CD14-positive monocyte (primary cell): ENCODE results near the gene TRIOBP. TPM values are rescaled to one million over a fixed set of nuclear protein-coding genes. Genes with fewer than 3 reads are reported as not detected.

Experiments
- DNase-seq, 3 donors: peaks; one replicate each; pipeline ENCODE4 v3.0.0-alpha.2; 2011 to 2022
- H2AFZ ChIP-seq: 2 replicates; pipeline ENCODE4 v1.6.0; 2012; ENCODE audit warnings: mild to moderate bottlenecking, low read depth, low read length, inconsistent platforms; ENCODE audit not compliant: insufficient read depth, poor library complexity, severe bottlenecking
- H3K27ac ChIP-seq, 2 donors: 1 replicate in 1 of 2; 2 replicates in 1 of 2; pipeline ENCODE4 v1.5.1; 2012 to 2013; ENCODE audit warnings: low read length in 2 of 2, control low read depth in 1 of 2, inconsistent platforms in 1 of 2, low read depth in 1 of 2, mild to moderate bottlenecking in 1 of 2
- H3K27me3 ChIP-seq, 2 donors: one replicate each; pipeline versions ENCODE4 v1.6.0 to v1.6.1; 2011 to 2013; ENCODE audit warnings: low read length in 2 of 2; ENCODE audit not compliant: control insufficient read depth in 2 of 2, insufficient read depth in 2 of 2
- H3K36me3 ChIP-seq, 2 donors: replicated peaks in 1 of 2; 1 replicate in 1 of 2; 2 replicates in 1 of 2; pipeline versions ENCODE4 v1.5.1 to v1.6.1; 2012 to 2013; ENCODE audit warnings: low read length in 2 of 2, control low read depth in 1 of 2, inconsistent platforms in 1 of 2, mild to moderate bottlenecking in 1 of 2; ENCODE audit not compliant: insufficient read depth in 2 of 2, control insufficient read depth in 1 of 2
- H3K4me1 ChIP-seq, 2 donors: 1 replicate in 1 of 2; 2 replicates in 1 of 2; pipeline versions ENCODE4 v1.5.1 to v1.6.1; 2012 to 2013; ENCODE audit warnings: low read length in 2 of 2, control low read depth in 1 of 2, inconsistent platforms in 1 of 2, mild to moderate bottlenecking in 1 of 2, moderate library complexity in 1 of 2; ENCODE audit not compliant: insufficient read depth in 2 of 2, control insufficient read depth in 1 of 2
- H3K4me2 ChIP-seq: replicated peaks from 2 replicates; pipeline ENCODE3; 2012; ENCODE audit warnings: low read length, moderate library complexity, mild to moderate bottlenecking; ENCODE audit not compliant: poor library complexity, severe bottlenecking; ENCODE audit errors: extremely low read depth
- H3K4me3 ChIP-seq, 3 experiments: fragments of 200-600 bp in 1 of 3; sonication (generic) in 1 of 3; replicated peaks in 1 of 3; 1 replicate in 2 of 3; 2 replicates in 1 of 3; pipeline ENCODE4 v1.5.1; 2011 to 2013; ENCODE audit warnings: low read length in 3 of 3, mild to moderate bottlenecking in 3 of 3, control low read depth in 2 of 3, low read depth in 2 of 3, inconsistent platforms in 1 of 3, moderate library complexity in 1 of 3
- H3K79me2 ChIP-seq: 2 replicates; pipeline ENCODE4 v1.6.0; 2012; ENCODE audit warnings: mild to moderate bottlenecking, control low read depth, inconsistent platforms, low read length, moderate library complexity; ENCODE audit not compliant: insufficient read depth
- H3K9ac ChIP-seq: 2 replicates; pipeline ENCODE4 v1.6.0; 2017; ENCODE audit warnings: low read length, mild to moderate bottlenecking; ENCODE audit not compliant: insufficient read depth, poor library complexity, severe bottlenecking
- H3K9me3 ChIP-seq, 2 donors: replicated peaks in 1 of 2; 1 replicate in 1 of 2; 2 replicates in 1 of 2; pipeline versions ENCODE4 v1.5.1 to v1.6.1; 2012 to 2013; ENCODE audit warnings: low read length in 2 of 2, control low read depth in 1 of 2; ENCODE audit not compliant: control insufficient read depth in 1 of 2, insufficient read depth in 1 of 2
- H4K20me1 ChIP-seq: 2 replicates; pipeline ENCODE4 v1.6.0; 2012; ENCODE audit warnings: mild to moderate bottlenecking, low read length, control low read depth, moderate library complexity; ENCODE audit not compliant: insufficient read depth
- H3K27ac Mint-ChIP-seq, 7 donors: one replicate each; pipeline ENCODE4 v1.8.0; 2020; ENCODE audit warnings: mild to moderate bottlenecking in 7 of 7, mixed read lengths in 7 of 7, moderate library complexity in 6 of 7, inconsistent platforms in 2 of 7
- H3K27me3 Mint-ChIP-seq, 3 donors: one replicate each; pipeline ENCODE4 v1.8.0; 2021 to 2022; ENCODE audit warnings: low read depth in 3 of 3, mild to moderate bottlenecking in 3 of 3, mixed read lengths in 3 of 3, moderate library complexity in 3 of 3, inconsistent platforms in 1 of 3
- H3K36me3 Mint-ChIP-seq, 2 donors: one replicate each; pipeline ENCODE4 v1.8.0; 2020; ENCODE audit warnings: mixed read lengths in 2 of 2, inconsistent platforms in 1 of 2, mild to moderate bottlenecking in 1 of 2
- H3K4me1 Mint-ChIP-seq: one replicate; pipeline ENCODE4 v1.8.0; 2020; ENCODE audit warnings: mild to moderate bottlenecking, mixed read lengths
- H3K4me3 Mint-ChIP-seq, 2 donors: one replicate each; pipeline ENCODE4 v1.8.0; 2020; ENCODE audit warnings: mild to moderate bottlenecking in 2 of 2, mixed read lengths in 2 of 2, moderate library complexity in 1 of 2
- H3K9me3 Mint-ChIP-seq, 7 donors: one replicate each; pipeline ENCODE4 v1.8.0; 2020 to 2022; ENCODE audit warnings: mixed read lengths in 7 of 7, mild to moderate bottlenecking in 6 of 7, moderate library complexity in 6 of 7, inconsistent platforms in 2 of 7
- WGBS: methylation state at CpG from one replicate; pipeline ENCODE4 v1.1.5; 2013; ENCODE audit warnings: missing lambda C conversion rate; ENCODE audit not compliant: insufficient coverage; 5-methylcytosine and 5-hydroxymethylcytosine counted together
- intact Hi-C, 2 donors: fragments of 100-400 bp; cut with micrococcal nuclease; formaldehyde crosslinking; loops; one replicate each; pipeline versions ENCODE4 v1.15.0 to v1.15.1; 2023
- polyA plus RNA-seq, 3 donors: library from polyadenylated mRNA; depleted of rRNA in 1 of 3; unstranded in 2 of 3; stranded (reverse) in 1 of 3; fragments of 300-500 nt in 2 of 3; fragments of >200 nt in 1 of 3; fragmentation: Illumina TruSeq in 2 of 3; gene quantifications; 1 replicate in 2 of 3; 2 replicates in 1 of 3; pipeline ENCODE4 v1.2.3, GENCODE V29; 2012 to 2021
- TF ChIP-seq, protein P1 (sequence below): fragments of 200-600 bp; IDR thresholded peaks from one replicate; pipeline ENCODE4 v1.8.0; 2022; ENCODE audit warnings: antibody characterized with exemption, mild to moderate bottlenecking

The TRIOBP gene
- polyA plus RNA-seq, 3 donors, result 43.0 to 46.6 (median 44.7) TPM

DNA sequence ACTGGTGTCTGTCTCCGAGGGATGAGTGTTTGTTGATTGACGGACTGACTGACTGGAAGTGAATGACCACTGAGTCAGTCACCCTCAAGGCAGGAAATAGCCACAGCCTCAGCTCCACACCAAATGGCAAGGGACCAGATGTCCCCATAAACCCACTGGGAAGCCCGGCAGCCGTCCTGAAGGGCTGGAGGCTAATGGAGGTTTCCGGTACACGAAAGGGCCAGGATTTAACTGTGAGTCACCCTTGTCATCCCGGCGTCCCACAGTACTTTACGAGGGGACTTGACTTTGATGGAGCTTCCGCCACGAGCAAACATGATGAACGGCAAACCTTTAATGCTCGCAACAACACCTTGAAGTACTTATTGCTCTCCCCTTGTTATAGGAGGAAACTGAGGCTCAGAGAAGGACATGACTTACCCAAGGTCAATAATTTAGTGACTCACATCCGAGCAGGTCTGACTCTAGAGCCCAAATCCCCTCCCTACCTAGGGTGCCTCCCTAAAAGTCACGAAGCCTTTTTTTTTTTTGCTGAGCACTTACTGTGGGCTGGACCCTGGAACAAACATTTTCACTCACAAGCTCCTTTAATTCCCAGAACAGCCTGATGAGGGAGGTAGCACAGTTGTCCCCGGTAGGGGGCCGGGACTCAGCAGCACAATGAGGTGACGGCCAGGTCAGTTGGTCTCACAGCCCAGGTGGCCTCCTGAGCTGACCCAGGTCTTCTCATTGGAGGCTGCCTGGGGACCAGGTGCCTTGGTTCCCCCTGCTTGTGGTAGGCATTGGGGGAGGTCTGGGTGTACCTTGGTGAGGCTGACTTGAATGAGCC is 85.7 kb downstream of the TRIOBP start:
- intact Hi-C loops, result no loop called here
- H3K4me1 ChIP-seq, result no peaks in the 10 kb centered on the region
- H3K9ac ChIP-seq, result no peak overlapping the region
- Mint-ChIP-seq H3K4me1 (no peaks in the 10 kb centered on the region), H3K4me3 (no peak overlapping the region), H3K9me3 (peaks cover 0 to 3% (median 0%) of the 10 kb centered on the region in 7 donors), H3K27ac (peak overlapping the region in 1 of 7 donors; percentile 32), H3K27me3 (peaks cover 1 to 7% (median 6%) of the 10 kb centered on the region in 3 donors), H3K36me3 (no peaks in the 10 kb centered on the region)
- no peak overlapping the region for H2AFZ ChIP-seq
- no peaks in the 10 kb centered on the region for H4K20me1 ChIP-seq
- H3K36me3 ChIP-seq, result no peaks in the 10 kb centered on the region
- no peaks in the 10 kb centered on the region for H3K79me2 ChIP-seq
- TF ChIP-seq, protein P1, sequence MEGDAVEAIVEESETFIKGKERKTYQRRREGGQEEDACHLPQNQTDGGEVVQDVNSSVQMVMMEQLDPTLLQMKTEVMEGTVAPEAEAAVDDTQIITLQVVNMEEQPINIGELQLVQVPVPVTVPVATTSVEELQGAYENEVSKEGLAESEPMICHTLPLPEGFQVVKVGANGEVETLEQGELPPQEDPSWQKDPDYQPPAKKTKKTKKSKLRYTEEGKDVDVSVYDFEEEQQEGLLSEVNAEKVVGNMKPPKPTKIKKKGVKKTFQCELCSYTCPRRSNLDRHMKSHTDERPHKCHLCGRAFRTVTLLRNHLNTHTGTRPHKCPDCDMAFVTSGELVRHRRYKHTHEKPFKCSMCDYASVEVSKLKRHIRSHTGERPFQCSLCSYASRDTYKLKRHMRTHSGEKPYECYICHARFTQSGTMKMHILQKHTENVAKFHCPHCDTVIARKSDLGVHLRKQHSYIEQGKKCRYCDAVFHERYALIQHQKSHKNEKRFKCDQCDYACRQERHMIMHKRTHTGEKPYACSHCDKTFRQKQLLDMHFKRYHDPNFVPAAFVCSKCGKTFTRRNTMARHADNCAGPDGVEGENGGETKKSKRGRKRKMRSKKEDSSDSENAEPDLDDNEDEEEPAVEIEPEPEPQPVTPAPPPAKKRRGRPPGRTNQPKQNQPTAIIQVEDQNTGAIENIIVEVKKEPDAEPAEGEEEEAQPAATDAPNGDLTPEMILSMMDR, result no peak
- no peak overlapping the region for H3K4me2 ChIP-seq
- 89% methylated on average over 9 of the region's 18 CpGs for WGBS
- no peaks in the 10 kb centered on the region for H3K9me3 ChIP-seq
- H3K27ac ChIP-seq, result no peak overlapping the region
- no peak overlapping the region for H3K4me3 ChIP-seq
- no peaks in the 10 kb centered on the region for H3K27me3 ChIP-seq
- DNase-seq, result no peak

DNA sequence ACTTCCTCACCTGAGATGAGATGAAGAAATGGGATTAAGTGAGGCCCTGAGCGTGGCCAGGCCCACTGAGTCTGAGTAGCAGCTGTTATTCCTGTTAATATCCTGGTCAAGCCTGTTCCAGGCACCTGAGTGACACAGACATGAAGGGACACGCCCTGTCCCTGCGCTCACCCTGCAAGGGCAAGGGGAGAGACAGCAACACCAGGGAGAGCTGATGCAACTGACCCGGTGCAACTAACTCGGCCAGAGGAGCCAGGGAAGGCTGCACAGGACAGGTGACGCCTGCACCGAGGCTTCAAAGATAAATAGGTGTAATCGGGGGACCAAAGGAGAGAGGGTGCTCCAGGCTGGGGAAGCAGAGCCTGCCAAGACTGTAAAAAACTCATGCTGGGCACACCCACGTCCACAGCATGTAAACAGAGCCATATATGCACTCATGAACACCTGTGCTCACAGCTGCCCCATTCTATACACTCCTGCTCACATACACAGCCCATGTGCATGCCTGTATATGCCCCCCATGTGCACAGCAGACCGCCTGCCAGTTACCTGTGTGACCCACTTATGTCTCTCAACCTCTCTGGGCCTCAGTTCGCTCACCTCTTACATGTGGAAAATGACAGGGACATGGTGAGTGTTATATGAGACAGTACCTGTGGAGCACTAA is 88.1 kb downstream of the TRIOBP start:
- Histone ChIP-seq H3K36me3 (no peaks in the 10 kb centered on the region), H3K4me1 (no peaks in the 10 kb centered on the region), H3K9ac (no peak overlapping the region), H3K27me3 (no peaks in the 10 kb centered on the region), H3K27ac (no peak overlapping the region), H3K4me3 (no peak overlapping the region), H3K4me2 (no peak overlapping the region), H4K20me1 (no peaks in the 10 kb centered on the region), H3K79me2 (no peaks in the 10 kb centered on the region), H3K9me3 (no peaks in the 10 kb centered on the region), H2AFZ (no peak overlapping the region)
- Mint-ChIP-seq H3K4me1 (no peaks in the 10 kb centered on the region), H3K4me3 (no peak overlapping the region), H3K36me3 (no peaks in the 10 kb centered on the region), H3K9me3 (peaks cover 0 to 3% (median 0%) of the 10 kb centered on the region in 7 donors), H3K27ac (no peak overlapping the region), H3K27me3 (peaks cover 0 to 7% (median 6%) of the 10 kb centered on the region in 3 donors)
- DNase-seq, result no peak
- intact Hi-C loops, result no loop called here
- 95% methylated on average over 6 of the region's 11 CpGs for WGBS
- TF ChIP-seq, protein P1, result no peak
